Hematopoietic multipotent progenitor cell (in vitro differentiated cells): ENCODE data around the gene PRPS1L1. TPM values are rescaled to one million over a fixed set of nuclear protein-coding genes. Genes with fewer than 3 reads are reported as not detected.
A peak's percentile ranks its signal among the peaks of the same experiment; 100 is the strongest.

ENCODE experiments used
- DNase-seq, 3 donors: peaks; one replicate each; pipeline ENCODE4 v3.0.0-alpha.2; 2011 to 2015; ENCODE audit warnings: low read depth in 2 of 3, low spot score in 2 of 3
- total RNA-seq: library from RNA; depleted of rRNA; stranded (reverse); fragments of >200 nt; gene quantifications from one replicate; pipeline ENCODE4 v1.2.3, GENCODE V29; 2012

Gene PRPS1L1
- total RNA-seq, 1 donor, result under 0.01 TPM

DNA sequence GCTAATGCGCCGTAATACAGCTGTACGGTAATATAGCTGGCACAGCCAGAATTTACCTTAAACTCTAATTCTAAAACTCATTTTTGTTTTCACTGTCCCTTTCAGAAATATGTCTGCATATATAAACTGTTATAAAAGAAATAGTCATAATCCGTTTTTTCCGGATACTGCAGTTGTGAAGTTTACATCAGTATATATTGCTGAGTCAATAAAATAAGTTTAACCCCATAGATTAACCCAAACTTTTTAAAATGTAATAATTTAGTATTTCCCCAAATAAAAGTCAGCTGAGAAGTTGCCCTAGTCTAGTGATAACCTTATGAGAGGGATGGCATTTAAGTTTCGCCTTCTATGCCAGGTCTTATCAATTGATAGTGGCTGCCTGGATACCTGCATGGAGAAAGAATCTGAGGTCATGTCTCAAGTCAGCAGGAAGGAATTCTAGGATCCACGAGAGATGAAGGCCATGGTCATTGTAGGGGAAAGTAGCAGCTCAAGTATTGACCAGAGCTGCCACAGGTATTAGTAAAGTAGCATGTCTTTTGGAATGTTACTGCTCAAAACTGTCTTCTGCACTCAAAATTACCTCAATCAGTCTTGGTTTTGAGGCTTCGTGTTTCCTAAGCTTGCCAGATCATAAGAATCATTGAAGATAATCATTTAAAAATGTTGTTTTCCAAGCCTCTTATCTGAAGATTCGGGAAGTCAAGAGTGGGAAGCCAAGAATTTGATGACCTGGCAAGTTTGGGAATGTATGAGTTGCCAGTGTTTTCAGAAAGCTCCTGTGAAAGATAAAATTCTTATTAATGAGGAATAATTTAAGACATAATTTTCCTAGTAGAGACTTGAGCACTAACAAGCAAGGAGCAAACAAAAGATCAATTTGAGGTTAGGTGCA is 10.8 kb downstream of the PRPS1L1 start:
- no peak for DNase-seq

DNA sequence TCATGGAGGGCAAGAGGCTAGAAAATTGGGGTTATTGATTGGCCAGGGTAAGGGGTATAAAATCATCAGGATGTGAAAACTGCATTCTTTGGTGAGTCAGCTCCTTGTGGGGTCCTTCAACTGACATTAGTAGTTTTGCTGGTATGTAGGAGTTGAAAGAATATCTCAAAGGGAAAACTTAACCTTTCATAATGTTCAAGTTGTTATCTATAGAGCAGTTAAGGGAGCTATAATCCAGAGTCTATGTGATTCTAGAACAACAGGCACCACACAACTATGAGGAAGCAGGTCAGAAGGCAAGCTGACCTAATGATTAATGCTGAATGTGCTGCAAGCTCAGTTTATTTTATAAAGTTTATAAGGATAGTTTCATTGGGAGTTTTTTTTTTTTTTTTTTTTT is 13.7 kb downstream of the PRPS1L1 start:
- DNase-seq, result no peak

DNA sequence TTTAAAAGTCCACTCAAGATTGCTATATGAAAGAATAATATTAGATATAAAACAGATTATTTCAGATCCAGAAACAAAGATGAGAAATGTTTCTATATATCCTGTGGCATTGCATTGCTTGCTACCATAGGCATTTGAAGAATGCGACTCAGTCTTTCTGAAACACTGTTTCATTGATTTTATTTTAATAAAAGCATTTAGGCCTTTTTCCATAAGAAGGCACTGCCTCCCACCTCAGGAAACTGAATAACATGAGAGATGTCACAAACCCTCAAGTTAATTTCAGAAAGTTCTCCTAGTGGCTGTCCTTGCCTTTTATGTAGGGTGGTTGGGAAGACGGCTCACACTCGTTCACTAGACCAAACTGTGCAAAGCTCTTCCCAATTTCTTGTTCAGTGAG is 23.3 kb downstream of the PRPS1L1 start:
- no peak for DNase-seq

DNA sequence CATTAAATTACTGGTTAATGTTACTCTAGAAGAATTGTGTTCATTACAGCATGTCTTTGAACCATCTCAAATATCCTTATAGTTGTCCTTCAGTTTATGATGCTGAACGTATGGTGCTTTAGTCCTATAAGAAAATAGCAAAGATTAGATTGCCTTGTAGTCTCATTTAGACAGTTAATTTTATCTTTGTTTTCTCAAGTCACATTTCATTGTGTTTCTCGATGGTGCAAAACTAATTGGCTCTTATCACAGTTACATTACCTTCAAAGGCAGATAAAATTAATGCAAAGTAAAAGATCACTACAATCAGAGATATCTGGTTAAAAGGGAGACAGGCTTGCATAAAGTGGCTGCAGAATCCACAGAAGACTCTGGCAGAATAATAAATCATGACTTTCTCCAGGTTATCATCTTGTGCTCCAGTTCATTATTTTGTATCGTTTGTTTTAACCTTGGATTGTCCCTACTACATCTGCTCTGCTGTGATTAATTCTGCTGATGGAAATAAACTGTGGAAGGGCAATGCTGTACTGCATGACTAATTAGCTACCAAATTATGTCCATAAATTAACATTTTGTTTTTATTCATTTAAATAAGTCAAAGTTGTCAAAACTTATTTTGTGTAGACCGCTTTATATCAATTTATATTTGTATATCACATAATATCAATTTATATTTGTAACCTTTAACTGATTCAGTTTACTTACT is 24.2 kb downstream of the PRPS1L1 start:
- DNase-seq, result no peak

DNA sequence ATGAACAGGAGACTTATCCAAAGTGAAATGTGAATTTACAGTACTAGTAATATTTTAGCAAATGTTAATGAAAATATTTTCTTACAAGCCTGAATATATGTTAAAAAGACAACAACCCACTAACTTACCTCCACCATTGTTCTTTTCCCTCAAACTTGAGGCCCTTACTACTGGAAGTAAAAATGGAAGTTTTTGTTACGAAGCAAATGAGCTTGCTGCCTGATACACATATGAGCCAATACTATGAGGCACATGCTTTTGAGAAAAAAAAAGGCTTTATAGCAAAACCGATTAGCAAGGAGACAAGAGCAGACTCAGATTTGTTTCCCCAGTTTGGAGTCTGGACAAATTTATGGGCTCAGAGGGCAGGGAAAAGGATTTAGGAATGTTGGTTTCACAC is 29.0 kb downstream of the PRPS1L1 start:
- DNase-seq, result no peak

- DNase-seq, result no peak
Observed at GRCh38 chr7:17996442-17997223, 31.0 kb downstream of the PRPS1L1 start.

DNA sequence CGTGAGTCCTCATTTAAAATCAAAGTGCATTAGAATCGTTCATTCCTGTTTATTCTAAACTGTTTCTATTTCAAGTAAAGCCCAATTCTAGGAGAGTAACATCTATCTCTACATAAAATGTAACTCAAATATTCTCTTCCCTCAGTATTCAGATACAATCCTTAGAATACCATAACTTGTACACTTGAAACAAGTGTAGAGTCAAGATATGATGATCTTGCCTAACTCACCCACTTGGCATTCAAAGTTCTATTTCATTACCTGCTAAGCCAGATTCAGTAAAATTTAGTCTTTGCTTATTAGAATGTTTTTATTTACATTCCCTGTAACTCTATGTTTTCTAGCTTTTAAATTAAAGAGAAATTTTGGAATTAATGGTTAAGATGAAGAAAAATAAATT is 31.6 kb downstream of the PRPS1L1 start:
- DNase-seq, result no peak

DNA sequence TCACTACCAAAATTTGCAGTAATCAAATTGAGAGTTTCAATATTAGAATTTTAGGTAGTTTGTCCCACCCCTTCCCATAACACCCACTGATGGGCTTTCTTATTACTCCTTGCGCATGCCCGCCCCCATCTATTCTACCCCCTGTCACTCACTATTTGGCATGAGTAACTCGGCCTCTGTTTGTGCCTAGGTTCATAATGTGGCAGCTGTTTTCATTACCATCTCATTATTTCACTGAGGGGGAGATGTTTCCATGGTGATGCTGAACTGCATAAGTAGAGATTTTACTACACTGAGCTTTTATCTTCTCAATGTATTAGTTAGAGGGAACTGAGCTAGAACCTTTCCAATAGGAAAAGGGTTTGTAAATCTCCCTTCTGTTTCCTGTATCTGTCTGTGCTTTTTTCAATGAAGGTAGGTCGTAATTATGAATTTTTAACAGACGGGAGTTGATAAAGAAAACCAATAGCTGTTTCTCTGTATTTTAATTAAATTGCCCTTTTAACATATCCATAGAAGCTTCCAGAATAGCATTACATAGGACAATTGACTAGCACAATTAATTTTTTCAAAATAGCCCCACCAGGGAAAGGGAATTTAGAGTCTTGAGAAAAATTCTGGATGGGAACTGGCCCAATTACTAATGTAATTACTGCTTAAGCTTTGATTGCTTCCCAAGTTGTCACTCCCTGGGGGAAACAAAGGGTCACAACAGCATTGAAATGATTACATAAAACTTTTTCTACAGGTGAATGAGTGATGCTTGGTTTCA is 33.4 kb downstream of the PRPS1L1 start:
- DNase-seq, result no peak

DNA sequence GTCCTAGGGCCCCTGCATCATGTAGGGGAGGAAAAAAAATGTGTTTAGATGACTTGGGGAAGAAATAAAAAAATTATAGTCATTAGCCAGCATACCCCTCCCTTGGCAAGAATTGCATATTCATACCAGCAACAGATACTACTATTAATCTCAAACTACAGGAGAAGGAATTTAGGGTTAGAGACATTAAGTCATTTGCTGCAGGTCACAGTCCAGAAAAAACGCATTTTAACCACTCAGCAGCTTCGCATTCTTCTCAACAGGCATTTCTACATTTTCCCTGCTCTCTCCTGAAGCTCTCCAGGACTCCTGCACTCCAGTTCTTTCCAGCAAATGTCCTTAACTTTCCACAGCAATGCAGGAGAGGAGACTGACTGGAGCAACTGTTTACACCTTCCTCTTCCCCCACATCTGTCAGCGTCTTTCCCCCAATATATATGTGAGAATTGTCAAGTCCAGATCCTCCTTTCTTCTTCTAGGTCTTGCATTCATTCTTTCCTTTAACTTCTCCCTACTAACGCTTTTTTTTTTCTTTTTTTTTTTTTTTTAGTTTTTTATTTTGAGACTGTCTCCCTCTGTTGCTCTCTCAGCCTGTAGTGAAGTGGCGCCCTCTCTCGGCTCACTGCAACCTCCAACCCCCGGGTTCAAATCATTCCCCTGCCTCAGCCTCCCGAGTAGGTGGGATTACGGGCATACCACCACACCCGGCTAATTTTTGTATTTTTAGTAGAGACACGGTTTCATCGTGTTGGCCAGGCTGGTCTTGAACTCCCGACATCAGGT is 35.6 kb downstream of the PRPS1L1 start:
- DNase-seq, result peak in 1 of 3 donors; percentile 25

DNA sequence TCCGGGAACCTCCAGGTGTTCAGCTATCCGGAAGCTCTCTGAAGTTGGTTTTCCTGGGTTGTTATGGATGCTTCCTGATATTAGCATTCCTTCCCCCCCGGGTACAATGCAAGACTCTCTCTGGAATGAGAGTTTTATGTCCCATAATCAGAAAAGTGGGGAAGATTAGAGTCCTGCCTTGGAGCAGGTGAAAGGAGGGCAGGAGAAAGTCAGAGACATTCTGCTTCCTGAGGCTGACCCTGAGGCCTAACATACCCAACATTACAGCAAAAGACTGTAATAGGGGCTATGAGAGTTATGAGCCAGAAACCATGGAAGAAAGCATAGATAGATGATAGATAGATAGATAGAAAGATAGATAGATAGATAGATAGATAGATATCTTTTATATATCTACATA is 36.9 kb downstream of the PRPS1L1 start:
- DNase-seq, result no peak

DNA sequence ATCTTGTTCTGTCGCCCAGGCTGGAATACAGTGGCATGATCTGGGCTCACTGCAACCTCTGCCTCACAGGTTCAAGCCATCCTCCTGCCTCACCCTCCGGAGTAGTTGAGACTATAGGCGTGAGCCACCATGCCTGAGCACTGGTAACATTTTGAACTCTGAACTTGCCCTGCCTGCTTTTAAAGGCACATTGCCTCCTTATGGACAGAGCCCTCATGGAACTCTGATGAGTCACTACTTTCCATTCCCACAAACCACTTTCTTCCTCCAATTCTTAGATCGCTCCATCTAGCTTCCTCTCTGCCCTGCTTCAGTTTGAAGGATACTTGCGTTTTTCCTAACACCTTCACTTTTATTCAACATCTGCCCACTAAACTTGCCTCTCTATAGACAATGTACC is 38.1 kb downstream of the PRPS1L1 start:
- no peak for DNase-seq

DNA sequence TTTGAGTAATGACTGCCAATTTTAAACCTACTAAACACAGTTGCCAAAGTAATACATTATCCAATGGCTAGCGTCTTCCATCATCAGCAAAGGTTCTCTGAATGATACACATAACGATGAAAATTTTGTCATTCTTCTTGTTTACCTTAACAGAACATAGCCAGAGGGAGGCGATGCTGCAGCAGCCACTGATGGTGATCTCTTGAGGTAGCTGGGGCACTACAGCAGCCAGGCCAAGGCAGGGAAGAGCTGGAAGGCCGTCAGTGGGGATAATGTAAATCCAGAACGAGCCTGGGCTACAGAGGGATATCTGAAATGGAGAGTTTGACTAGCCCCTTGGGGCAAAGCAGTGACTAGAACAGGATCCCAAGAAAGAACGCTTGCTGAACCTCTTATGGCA is 38.8 kb downstream of the PRPS1L1 start:
- no peak for DNase-seq

DNA sequence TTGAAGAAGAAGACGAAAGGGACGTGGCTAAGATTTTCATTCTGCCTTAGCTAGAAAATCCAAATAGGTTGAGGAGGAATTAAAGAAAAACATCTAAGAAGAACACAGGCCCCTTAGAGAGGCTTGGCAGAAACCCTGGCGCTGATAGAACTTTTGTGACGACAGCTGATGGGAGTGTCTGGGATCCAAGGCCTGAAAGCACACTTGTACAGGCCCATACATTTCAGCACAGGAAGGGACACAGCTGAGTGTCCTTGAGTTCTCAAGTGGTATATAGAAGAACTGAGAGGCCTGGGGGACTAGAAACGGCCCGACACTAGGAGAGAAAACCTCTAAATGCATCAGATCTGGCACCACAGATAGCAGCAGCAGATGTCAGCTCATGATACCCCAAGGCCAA is 39.5 kb downstream of the PRPS1L1 start:
- DNase-seq, result no peak

DNA sequence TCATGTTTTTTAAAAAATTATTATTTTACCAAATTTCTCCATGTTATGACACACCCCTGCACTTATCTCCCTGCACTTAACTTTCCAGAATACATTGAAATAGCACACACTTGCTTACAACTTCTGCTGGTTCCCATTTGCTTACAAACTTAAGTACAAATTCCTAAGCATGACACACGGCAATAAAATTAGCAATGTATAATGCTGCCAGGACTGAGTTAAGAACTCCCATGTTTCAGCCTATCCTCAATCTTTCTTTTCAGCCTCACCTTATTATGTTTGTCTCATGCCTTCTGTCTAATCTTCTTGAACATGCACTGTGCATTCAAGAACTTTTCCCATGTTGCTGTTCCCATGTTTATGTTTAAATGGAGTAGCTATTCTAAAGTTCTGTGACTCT is 40.8 kb downstream of the PRPS1L1 start:
- DNase-seq, result no peak

DNA sequence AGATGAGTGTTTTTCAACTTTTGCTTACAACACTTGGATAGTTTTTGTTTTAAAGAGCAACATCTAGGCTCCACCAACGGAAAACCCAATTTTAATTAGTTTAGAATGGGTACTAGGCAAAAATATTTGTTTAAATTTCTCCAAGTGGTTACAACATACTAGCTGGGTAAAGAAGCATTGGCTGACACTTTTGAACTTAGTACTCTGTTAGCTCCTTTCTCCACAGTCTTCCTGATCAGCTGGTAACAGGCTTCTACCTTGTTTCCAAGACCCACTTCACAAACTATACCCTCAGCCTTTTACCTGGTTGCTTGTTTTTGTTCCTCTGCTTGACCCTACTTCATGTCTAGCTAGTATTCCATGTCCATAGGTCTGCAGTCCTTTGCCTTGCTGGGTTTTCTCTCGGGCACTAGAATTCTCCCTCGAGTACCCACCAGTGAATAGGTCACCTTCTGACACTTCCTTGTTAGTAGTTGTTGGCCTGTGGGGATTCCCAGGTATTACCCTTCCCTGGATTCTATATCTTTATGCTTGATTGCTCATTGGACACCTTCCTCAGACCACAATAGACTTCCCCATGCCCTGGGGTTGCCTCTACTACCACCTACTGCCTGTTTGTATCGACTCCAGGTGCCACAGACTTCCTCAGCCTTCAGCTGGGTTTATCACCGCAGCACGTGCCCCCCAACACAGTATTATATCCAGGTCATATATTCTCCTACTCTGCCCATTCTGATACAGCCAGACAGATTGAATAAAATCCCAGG is 42.0 kb downstream of the PRPS1L1 start:
- DNase-seq, result no peak

DNA sequence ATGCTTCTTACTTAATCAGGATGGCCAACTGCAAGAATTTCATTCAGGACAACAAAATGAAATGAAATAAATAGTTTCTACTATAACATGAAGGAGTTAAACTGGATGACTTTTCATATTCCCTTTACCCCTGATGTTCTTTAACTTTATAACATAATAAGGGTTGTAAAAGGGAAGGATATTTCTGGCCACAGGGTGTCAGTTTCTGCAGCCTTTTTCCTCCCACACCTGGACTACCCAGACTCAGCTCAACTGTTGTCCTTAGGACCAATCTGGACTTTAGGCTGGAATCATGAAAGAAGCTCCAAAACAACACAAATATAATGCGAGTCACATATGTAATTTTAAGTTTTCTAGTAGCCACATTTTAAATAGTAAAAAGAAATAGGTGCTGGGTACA is 43.4 kb downstream of the PRPS1L1 start:
- DNase-seq, result no peak

GRCh38 chr7:17983221-17984062 is 44.2 kb downstream of the PRPS1L1 start:
- DNase-seq, result peak in 1 of 3 donors; percentile 16

GRCh38 chr7:17976952-17977351 is 50.7 kb downstream of the PRPS1L1 start:
- DNase-seq, result no peak
